Mammary epithelial cell (primary cell): ENCODE data around the gene SORBS2.

Experiments
- CTCF ChIP-seq, 2 donors: IDR thresholded peaks in 1 of 2; conservative IDR thresholded peaks in 1 of 2; 2 replicates each; pipeline ENCODE4 v1.5.1; 2011 to 2012; ENCODE audit warnings: inconsistent platforms in 2 of 2, low read length in 2 of 2, mild to moderate bottlenecking in 2 of 2, control low read depth in 1 of 2, low read depth in 1 of 2; ENCODE audit not compliant: insufficient read depth in 1 of 2; ENCODE audit errors: extremely low read depth in 1 of 2
- EZH2 ChIP-seq: IDR thresholded peaks from 2 replicates; pipeline ENCODE4 v1.6.1; 2012; ENCODE audit warnings: low read length, inconsistent platforms, borderline replicate concordance

GRCh38 chr4:185587427-185588161 lies 224.4 kb downstream of the SORBS2 start:
- no peak for TF ChIP-seq CTCF (conservative IDR thresholded peaks at IDR 0.05 in 1 of 2, IDR thresholded peaks at IDR 0.05 in 1 of 2; ENCODE audit: extremely low read depth in 1 of 2, insufficient read depth in 1 of 2, low read depth in 1 of 2, low read length in 2 of 2)
- no peak for TF ChIP-seq EZH2
